Measurements from ENCODE around the gene TBX18. TPM values are rescaled to one million over a fixed set of nuclear protein-coding genes. Genes with fewer than 3 reads are reported as not detected.
A peak's percentile ranks its signal among the peaks of the same experiment; 100 is the strongest.

Gene TBX18
- total RNA-seq, 4 donors from 2014 or later = 1.6 to 19.3 (median 9.5) TPM

DNA sequence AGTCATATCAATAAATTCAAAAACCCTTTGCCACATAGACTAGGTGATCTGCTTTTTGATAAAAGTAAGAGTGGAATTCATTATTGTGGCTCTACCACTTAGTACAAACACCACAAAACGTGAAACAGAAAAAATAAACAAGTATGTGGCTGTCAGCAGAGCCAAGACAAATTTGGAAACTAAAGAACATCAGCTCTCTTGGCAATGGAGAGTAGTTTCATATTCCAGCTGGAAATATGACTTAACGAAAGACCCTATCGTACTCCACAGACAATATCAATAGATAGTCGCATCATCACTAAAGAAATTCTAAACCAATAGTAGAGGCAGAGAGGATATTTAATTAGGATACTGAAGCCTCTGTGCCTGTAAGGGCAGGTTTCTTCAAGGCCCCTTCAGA, 20.8 kb downstream of the TBX18 start:
- H3K4me3 ChIP-seq = no peak overlapping the region
- no peaks in the 10 kb centered on the region for H3K9me3 ChIP-seq
- no peak overlapping the region for H3K27ac ChIP-seq
- no peaks in the 10 kb centered on the region for H3K27me3 ChIP-seq
- H3K4me1 ChIP-seq = no peaks in the 10 kb centered on the region
- H3K36me3 ChIP-seq = no peaks in the 10 kb centered on the region
- WGBS, 2 donors (ENCODE audit: low coverage in 1 of 2) = 53 to 61% methylated on average over 4 of the region's 4 CpGs
- ATAC-seq = no peak
- no peak for TF ChIP-seq EP300 (IDR thresholded peaks at IDR 0.05)
- TF ChIP-seq, protein P1, sequence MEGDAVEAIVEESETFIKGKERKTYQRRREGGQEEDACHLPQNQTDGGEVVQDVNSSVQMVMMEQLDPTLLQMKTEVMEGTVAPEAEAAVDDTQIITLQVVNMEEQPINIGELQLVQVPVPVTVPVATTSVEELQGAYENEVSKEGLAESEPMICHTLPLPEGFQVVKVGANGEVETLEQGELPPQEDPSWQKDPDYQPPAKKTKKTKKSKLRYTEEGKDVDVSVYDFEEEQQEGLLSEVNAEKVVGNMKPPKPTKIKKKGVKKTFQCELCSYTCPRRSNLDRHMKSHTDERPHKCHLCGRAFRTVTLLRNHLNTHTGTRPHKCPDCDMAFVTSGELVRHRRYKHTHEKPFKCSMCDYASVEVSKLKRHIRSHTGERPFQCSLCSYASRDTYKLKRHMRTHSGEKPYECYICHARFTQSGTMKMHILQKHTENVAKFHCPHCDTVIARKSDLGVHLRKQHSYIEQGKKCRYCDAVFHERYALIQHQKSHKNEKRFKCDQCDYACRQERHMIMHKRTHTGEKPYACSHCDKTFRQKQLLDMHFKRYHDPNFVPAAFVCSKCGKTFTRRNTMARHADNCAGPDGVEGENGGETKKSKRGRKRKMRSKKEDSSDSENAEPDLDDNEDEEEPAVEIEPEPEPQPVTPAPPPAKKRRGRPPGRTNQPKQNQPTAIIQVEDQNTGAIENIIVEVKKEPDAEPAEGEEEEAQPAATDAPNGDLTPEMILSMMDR (IDR thresholded peaks at IDR 0.05) = no peak
- no peak for TF ChIP-seq POLR2AphosphoS5 (IDR thresholded peaks at IDR 0.05)
- TF ChIP-seq POLR2A (IDR thresholded peaks at IDR 0.05) = no peak

DNA sequence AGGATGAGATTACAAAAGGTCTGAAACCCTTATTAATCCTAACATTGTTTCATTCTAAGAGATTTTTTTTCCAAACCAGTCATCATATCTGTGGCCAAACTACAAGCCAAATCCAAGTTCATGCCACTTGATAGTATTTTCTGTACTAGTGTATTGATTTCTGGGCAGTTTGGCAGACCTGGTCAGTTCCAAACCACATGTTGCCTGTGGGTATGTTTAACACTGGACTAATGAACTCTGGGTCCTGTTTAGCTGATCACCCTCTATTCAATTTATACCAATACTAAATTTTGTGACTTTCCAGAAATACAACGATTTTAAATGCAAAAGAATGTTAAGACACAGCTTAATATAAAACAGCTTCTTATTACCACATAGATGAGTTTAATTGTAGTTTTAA, 24.0 kb downstream of the TBX18 start:
- Histone ChIP-seq H3K9me3 (no peaks in the 10 kb centered on the region), H3K4me3 (no peak overlapping the region), H3K27ac (no peak overlapping the region), H3K27me3 (no peaks in the 10 kb centered on the region), H3K4me1 (no peaks in the 10 kb centered on the region), H3K36me3 (peaks cover 0 to 13% of the 10 kb centered on the region in 2 donors)
- 58 to 80% methylated on average over 1 of the region's 1 CpG for WGBS, 2 donors (ENCODE audit: low coverage in 1 of 2)
- TF ChIP-seq EP300 (IDR thresholded peaks at IDR 0.05) (no peak), POLR2AphosphoS5 (IDR thresholded peaks at IDR 0.05) (no peak), POLR2A (IDR thresholded peaks at IDR 0.05) (no peak)
- TF ChIP-seq, protein P1 (IDR thresholded peaks at IDR 0.05) = no peak
- ATAC-seq = no peak

DNA sequence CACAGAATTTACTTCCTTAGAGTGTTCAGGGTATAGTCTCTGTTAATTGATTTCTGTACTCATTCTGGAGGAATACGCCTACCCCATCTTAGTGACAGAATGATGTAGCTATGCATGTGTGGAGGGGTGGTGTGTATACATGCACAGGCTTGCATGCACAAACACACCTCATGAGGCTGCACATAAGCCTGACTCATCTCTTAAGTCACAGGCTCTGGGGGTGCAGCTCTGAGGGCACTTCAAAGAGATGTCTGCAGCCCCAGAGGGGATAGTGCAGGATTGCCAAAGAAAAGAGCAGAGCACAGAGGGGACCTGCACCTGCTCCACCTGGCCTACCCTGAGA, 24.6 kb downstream of the TBX18 start:
- ATAC-seq = no peak
- H3K9me3 ChIP-seq = no peaks in the 10 kb centered on the region
- H3K4me1 ChIP-seq = no peaks in the 10 kb centered on the region

DNA sequence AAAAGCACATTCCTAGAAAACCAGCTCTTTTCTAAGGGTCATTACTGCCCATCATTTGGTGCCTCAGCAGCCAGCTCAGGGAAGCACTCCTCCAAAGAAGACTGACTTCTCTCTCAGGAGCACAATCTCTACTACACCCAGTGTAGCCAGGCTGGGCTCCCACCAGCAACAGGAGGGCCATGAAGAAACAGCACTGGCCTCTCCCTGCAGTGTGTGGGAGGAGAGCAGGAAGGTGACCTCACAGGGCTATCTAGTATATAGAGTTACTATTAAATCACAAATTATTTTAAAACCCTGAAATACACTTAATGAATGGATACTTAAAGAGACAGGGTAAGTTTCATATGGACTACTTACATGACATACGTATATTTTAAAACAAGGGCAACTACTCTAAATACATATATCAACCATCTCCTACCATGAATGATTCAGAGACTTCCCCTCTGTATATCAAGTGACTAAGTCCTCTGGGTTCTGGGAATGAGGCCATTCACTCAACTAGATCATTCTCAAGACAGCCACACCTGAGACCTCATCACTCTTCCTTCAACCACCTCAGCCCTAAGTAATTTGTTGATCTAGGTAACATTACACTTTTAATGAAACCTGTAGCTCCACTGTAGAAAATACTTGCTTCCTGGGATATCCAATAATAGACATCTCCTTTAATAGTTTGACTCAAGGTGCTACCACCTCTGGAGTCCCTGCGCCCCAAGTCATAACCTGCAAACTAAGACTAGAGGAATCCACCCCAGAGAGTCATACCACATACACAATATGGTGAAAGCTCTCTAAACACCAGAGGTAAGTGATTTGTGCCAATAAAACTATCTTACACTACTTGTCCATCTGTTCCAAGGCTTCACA, 25.2 kb downstream of the TBX18 start:
- Histone ChIP-seq H3K4me3 (no peak overlapping the region), H3K27me3 (no peaks in the 10 kb centered on the region), H3K27ac (no peak overlapping the region), H3K36me3 (peaks cover 0 to 13% of the 10 kb centered on the region in 2 donors), H3K9me3 (no peaks in the 10 kb centered on the region), H3K4me1 (no peaks in the 10 kb centered on the region)
- TF ChIP-seq, protein P1 (IDR thresholded peaks at IDR 0.05) = no peak
- TF ChIP-seq POLR2AphosphoS5 (IDR thresholded peaks at IDR 0.05) = no peak
- no peak for TF ChIP-seq EP300 (IDR thresholded peaks at IDR 0.05)
- TF ChIP-seq POLR2A (IDR thresholded peaks at IDR 0.05) = no peak
- ATAC-seq = peak; percentile 5
- WGBS, 2 donors (ENCODE audit: low coverage in 1 of 2) = 83 to 97% methylated on average over 1 to 2 of the region's 2 CpGs

More for the DNA sequence above, 24.6 kb downstream of the TBX18 start:
- Histone ChIP-seq H3K4me3 (no peak overlapping the region), H3K27ac (no peak overlapping the region), H3K27me3 (no peaks in the 10 kb centered on the region), H3K36me3 (peaks cover 0 to 13% of the 10 kb centered on the region in 2 donors)
- TF ChIP-seq POLR2AphosphoS5 (IDR thresholded peaks at IDR 0.05) = no peak
- TF ChIP-seq EP300 (IDR thresholded peaks at IDR 0.05) = no peak
- TF ChIP-seq, protein P1 (IDR thresholded peaks at IDR 0.05) = no peak
- WGBS, 2 donors (ENCODE audit: low coverage in 1 of 2) = 91% methylated on average over 1 of the region's 1 CpG; no CpG with 5 or more reads in 1 of the 2 donors

DNA sequence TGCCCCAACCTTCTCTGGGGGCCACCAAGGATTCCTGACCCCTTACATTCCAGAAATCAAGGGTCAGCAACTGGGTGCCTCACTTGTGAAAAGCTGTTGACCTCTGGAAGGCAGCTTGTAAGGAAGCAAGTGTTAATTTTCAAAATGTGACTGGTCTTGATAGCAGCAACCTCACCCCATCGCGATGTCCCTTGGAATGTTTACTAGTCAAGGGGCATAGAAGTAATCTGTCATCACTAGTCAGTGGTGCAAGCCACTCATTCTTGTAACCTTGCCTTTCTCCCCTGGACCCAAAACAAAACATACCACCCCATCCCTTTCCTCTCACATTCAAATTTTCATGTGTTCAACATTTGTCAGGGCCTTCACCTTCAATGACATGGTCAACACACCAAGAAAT, 30.5 kb downstream of the TBX18 start:
- TF ChIP-seq POLR2A (IDR thresholded peaks at IDR 0.05) (no peak), EP300 (IDR thresholded peaks at IDR 0.05) (no peak), POLR2AphosphoS5 (IDR thresholded peaks at IDR 0.05) (no peak)
- TF ChIP-seq, protein P1 (IDR thresholded peaks at IDR 0.05) = no peak
- H3K27ac ChIP-seq = no peak overlapping the region
- H3K9me3 ChIP-seq = no peaks in the 10 kb centered on the region
- H3K4me3 ChIP-seq = no peak overlapping the region
- H3K36me3 ChIP-seq = peaks cover 0 to 13% of the 10 kb centered on the region in 2 donors
- H3K4me1 ChIP-seq = no peaks in the 10 kb centered on the region
- no peaks in the 10 kb centered on the region for H3K27me3 ChIP-seq
- no peak for ATAC-seq
- 70 to 79% methylated on average over 2 of the region's 2 CpGs for WGBS, 2 donors (ENCODE audit: low coverage in 1 of 2)

Data from gastroesophageal sphincter (tissue), 4 donors.